HPDE6-E6E7 (cell line): ENCODE measurements around the gene WWTR1.

Experiments
- DNase-seq: peaks from one replicate; pipeline ENCODE4 v3.0.0; 2011; ENCODE audit warnings: missing footprints; ENCODE audit errors: extremely low spot score

Gene WWTR1

GRCh38 chr3:149657926-149658743 is at the start of gene WWTR1:
Gene WWTR1 (minus strand): TSS chr3:149658025. CDS start chr3:149657306, 719 bp downstream.
- peak; percentile 72 for DNase-seq

- DNase-seq: no peak
Observed at GRCh38 chr3:149706905-149707304, 49.1 kb upstream of the WWTR1 start.

DNA sequence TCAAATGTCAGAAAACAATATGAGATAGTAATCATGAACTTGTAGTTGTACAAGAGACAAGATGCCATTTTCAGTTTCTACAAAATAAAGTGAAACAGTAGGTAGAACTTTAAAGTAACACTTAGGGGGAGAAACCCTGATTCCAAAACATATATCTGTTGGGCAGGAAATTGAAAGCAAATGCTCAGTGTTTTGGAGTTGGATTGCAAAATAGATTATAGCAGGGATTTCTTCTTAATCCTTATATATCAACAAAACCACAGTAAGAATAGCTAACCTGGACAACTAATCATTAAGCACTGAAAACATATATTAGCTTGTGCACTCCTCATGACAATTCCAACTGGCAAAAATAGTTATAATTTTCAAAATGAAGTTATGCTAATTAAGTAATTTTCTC is 47.6 kb upstream of the WWTR1 start:
- no peak for DNase-seq

- DNase-seq: no peak
Observed at GRCh38 chr3:149703466-149703865, 45.6 kb upstream of the WWTR1 start.

DNA sequence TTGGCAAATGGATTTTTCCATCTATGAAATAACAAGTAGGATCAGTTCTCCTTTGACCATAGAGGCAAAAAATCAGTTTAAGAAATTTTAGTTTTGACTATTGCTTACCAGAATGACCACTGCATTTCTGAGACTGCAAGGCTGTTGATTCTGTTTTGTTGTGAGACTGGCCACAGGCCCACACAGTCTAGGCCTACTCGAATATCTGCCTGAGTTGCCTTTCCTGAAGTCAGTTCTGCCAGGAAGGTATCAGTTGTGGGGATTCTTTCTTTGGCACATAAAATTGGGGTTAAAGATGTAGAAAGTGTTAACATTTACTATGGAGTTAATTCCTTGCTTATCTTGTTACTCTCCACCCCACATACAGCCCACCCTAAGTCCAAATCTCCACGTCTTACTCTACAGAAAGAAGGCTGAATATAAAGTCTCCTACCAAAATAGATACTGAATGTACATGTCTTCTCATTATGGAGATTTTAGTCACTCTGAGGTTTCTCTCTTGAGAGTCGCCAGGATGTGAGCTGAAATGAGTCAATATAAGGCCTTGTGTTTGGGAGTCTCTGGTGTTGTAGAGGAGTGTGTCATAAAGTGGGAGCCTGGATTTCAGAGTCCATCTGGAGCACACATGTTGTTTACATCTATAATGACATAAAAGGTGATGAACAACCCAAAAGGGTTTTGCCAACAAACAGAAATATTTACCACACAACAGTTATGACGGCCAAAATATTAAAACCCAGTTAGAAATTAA is 45.0 kb upstream of the WWTR1 start:
- no peak for DNase-seq

DNA sequence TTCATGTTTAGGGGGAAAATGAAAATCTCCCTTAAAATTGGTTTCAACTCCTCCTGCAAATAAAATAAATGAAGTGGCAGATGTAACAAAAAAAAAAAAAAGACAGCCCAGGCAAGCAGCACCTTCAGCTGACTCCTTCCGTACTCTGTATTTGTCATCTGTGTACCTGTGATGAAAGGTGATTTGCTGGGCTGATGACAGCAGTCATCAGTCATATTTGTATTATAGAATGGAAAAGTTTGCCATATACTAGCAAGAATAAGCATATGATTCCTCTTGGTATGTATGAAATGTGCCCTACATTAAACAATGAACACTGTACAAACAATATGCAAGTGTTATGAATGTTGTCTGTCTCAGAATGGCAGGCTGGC is 44.1 kb upstream of the WWTR1 start:
- DNase-seq: no peak

GRCh38 chr3:149701206-149701976 is 43.6 kb upstream of the WWTR1 start:
- DNase-seq: no peak

DNA sequence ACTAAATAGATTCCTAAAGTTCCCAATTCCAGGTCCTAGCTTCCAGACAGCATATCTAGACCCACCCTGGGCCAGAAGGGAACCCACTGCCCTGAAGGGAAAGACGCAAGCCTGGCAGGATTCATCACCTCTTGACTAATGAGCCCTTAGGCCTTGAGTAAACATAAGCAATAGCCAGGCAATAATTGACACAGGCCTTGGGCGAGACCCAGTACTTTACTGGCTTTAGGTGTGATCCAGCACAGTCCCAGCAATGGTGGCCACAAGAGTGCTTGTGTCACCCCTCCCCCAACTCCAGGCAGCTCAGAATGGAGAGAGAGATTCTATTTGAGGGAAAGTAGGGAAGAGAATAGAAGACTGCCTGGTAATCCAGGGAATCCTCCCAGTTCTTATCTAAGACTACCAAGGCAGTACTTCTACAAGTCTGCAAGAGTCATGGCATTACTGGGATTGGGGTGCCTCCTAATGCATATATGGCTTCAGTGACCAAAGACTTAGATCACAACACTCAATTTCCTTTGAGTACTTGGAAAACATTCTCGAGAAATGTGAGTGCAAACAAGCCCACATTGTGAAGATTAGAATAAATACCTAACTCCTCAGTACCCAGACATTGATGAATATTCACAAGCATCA is 30.4 kb upstream of the WWTR1 start:
- no peak for DNase-seq

- DNase-seq: no peak
Observed at GRCh38 chr3:149686996-149687395, 29.2 kb upstream of the WWTR1 start.

- no peak for DNase-seq
Observed at GRCh38 chr3:149678351-149678950, 20.6 kb upstream of the WWTR1 start.

- no peak for DNase-seq
Observed at GRCh38 chr3:149673393-149673792, 15.6 kb upstream of the WWTR1 start.

- DNase-seq: no peak
Observed at GRCh38 chr3:149670742-149671492, 13.1 kb upstream of the WWTR1 start.

- DNase-seq: no peak
Observed at GRCh38 chr3:149667576-149667975, 9.8 kb upstream of the WWTR1 start.

DNA sequence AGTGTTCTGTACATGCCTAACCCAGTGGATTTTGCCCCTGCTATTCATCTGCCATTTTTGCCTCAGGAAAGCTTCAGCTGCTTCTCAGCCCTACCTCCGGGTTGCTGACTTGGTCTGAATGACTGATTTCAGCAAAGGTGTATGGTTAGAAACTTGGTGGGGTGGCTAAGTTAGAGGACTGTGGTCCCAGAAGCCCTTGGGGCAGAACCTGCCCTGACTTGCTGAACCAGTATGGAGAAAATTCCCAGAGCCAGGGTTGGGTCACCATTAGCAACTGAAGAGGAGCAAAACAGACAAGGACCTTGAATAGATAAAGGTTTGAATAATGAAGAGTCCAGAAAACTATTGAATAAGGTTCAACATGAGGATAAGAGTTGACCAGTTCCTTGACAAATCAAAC is 6.1 kb upstream of the WWTR1 start:
- no peak for DNase-seq

DNA sequence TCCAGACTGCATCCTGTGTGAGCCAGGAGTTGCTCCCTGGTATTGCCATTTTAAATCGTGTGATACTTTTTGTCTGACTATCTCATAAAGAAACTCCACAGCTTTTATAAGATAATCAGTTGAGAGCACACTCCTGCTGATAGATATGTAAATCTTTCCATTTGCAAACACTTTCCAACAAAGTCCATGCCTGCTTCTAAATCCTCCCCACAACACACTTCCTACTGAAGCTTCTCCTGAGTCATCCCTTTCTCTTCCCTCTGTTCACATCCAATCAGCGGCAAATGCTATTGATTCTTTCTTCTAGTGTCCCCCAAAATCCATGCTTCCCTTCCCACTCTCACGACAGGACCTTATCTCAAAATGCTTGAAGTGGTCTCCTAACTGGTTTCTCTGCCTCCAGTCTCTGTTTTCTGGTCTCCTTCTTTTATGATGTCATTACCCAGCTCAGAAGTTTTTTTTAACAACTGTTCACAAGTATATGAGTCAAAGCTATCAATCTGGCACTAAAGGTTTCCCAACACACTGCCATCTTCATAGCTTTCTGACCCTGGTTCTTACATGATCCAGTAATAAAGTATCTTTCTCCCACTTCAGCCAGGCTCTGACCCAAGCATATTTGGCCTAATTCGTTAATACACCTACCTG is 4.5 kb upstream of the WWTR1 start:
- DNase-seq: no peak

GRCh38 chr3:149660462-149660861 is 2.6 kb upstream of the WWTR1 start:
- DNase-seq: no peak

- peak; percentile 49 for DNase-seq
Observed at GRCh38 chr3:149658744-149659497, 1.1 kb upstream of the WWTR1 start.

DNA sequence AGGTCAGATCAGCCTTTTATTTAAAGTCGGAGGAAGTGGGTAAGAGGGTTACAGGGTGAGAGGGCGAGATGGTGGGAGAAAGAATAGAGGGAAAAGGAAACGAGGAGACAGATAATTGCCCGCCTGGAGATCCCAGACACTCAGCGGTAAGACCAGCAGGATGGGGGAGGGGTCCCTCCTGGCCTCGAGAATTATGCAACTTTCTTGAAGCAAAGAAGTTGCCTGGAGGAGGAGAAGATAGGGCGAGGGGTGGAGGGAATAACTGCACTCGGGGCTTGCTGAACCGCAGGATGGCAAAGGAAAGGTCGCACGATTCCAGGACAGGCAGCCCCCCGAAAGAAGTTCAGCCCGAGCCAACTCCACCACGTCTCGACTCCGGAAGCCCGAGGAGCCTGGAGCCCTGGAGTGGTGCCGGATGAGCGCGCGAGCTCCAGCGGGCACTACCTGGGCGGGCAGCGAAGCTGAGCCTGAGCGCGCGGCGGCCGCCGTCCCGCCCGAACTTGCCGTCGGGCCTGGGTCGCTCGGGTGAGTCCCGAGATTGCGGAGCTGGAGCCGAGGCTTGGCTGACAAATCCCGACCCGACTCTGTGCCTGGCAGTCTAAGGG is 402 bp downstream of the WWTR1 start:
- DNase-seq: no peak
